ENCODE measurements around the gene C16orf89.
"Not testable (repeated sequence)": the region's sequence is repeated elsewhere in the genome, so short reads cannot be mapped to it uniquely, and the experiment has no call there.

DNA sequence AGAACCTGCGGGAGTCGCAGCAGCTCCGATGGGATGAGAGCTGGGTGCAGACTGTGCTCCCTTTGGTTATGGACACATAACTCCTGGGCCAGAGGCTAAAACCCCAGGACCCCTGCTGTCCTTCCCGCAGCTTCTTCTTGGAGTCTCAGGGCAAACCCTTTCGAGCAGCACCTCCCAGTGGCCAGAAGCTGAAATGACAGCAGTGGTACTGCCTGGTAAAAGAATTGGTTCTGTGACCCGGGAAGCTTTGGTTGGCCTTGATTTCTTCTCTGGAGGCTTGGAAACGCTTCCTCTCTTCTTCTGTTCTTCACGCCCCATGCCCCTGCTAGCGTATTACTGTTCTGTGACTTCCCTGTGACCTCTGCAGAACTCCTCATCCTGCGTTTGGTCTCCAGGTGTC is 19.0 kb upstream of the C16orf89 start:
- not testable (repeated sequence) for TF ChIP-seq SUZ12 (IDR thresholded peaks at IDR 0.05; ENCODE audit: extremely low read depth, insufficient read depth, insufficient read length); ZNF274 (IDR thresholded peaks at IDR 0.05; ENCODE audit: low read depth, low read length); YY1 (IDR thresholded peaks at IDR 0.05; ENCODE audit: insufficient read depth, insufficient read length)
